GM23248 (cell line): Measurements from ENCODE around the gene SPP1. TPM values are rescaled to one million over a fixed set of nuclear protein-coding genes. Genes with fewer than 3 reads are reported as not detected.

Experiments
- DNase-seq: peaks from one replicate; pipeline ENCODE4 v3.0.0-alpha.2; 2015
- H2AFZ ChIP-seq: fragments of 200-600 bp; sonication (generic); 2 replicates; pipeline ENCODE4 v1.6.1; 2016; ENCODE audit warnings: antibody characterized with exemption
- H3F3A ChIP-seq: fragments of 200-600 bp; sonication (generic); 2 replicates; pipeline ENCODE4 v1.6.1; 2016; ENCODE audit warnings: mild to moderate bottlenecking, antibody characterized with exemption, mixed run types; ENCODE audit not compliant: insufficient read depth
- H3K27ac ChIP-seq: fragments of 200-600 bp; sonication (generic); 2 replicates; pipeline ENCODE4 v1.5.1; 2016; ENCODE audit warnings: mild to moderate bottlenecking
- H3K27me3 ChIP-seq: fragments of 200-600 bp; sonication (generic); replicated peaks from 2 replicates; pipeline ENCODE4 v1.6.1; 2016; ENCODE audit warnings: mild to moderate bottlenecking; ENCODE audit not compliant: insufficient read depth
- H3K36me3 ChIP-seq: fragments of 200-600 bp; sonication (generic); 2 replicates; pipeline ENCODE4 v1.6.1; 2016; ENCODE audit warnings: low read depth, mild to moderate bottlenecking
- H3K4me1 ChIP-seq: fragments of 200-600 bp; sonication (generic); 2 replicates; pipeline ENCODE4 v1.6.1; 2016; ENCODE audit warnings: mild to moderate bottlenecking; ENCODE audit not compliant: insufficient read depth
- H3K4me2 ChIP-seq: fragments of 200-600 bp; sonication (generic); one replicate; pipeline ENCODE4 v1.6.1; 2016; ENCODE audit warnings: mild to moderate bottlenecking; ENCODE audit not compliant: unreplicated experiment
- H3K4me3 ChIP-seq: fragments of 200-600 bp; sonication (generic); 2 replicates; pipeline ENCODE4 v1.5.1; 2016; ENCODE audit warnings: mild to moderate bottlenecking
- H3K79me2 ChIP-seq: fragments of 200-600 bp; sonication (generic); 2 replicates; pipeline ENCODE4 v1.6.1; 2016; ENCODE audit warnings: mild to moderate bottlenecking; ENCODE audit not compliant: insufficient read depth
- H3K9ac ChIP-seq: fragments of 200-600 bp; sonication (generic); 2 replicates; pipeline ENCODE4 v1.6.1; 2016; ENCODE audit warnings: mild to moderate bottlenecking
- H3K9me2 ChIP-seq: fragments of 200-600 bp; sonication (generic); 2 replicates; pipeline ENCODE4 v1.6.1; 2016; ENCODE audit warnings: mixed run types, mild to moderate bottlenecking, moderate library complexity; ENCODE audit not compliant: insufficient read depth
- H3K9me3 ChIP-seq: fragments of 200-600 bp; sonication (generic); one replicate; pipeline ENCODE4 v1.6.1; 2017; ENCODE audit warnings: low read depth
- H4K20me1 ChIP-seq: fragments of 200-600 bp; sonication (generic); 2 replicates; pipeline ENCODE4 v1.6.0; 2016; ENCODE audit not compliant: insufficient read depth
- EZH2 ChIP-seq: fragments of 200-600 bp; sonication (generic); IDR thresholded peaks from 2 replicates; pipeline ENCODE4 v1.6.1; 2018; ENCODE audit warnings: antibody characterized with exemption, mild to moderate bottlenecking; ENCODE audit not compliant: insufficient read depth, poor library complexity, severe bottlenecking
- EZH2phosphoT487 ChIP-seq: fragments of 200-600 bp; sonication (generic); IDR thresholded peaks from 2 replicates; pipeline ENCODE4 v1.6.1; 2018; ENCODE audit warnings: antibody characterized with exemption, moderate library complexity, mild to moderate bottlenecking, low read depth; ENCODE audit not compliant: insufficient read depth
- WGBS, 2 experiments: methylation state at CpG; one replicate each; pipeline ENCODE4 v1.1.6; 2015 to 2017; ENCODE audit warnings: low lambda C conversion rate in 2 of 2, low coverage in 1 of 2; ENCODE audit errors: missing lambda C conversion rate in 2 of 2; 5-methylcytosine and 5-hydroxymethylcytosine counted together
- in situ Hi-C: fragments of 300-500 bp; cut with MboI; formaldehyde crosslinking; loops from 2 replicates; pipeline ENCODE4 v1.15.0; 2020
- polyA plus RNA-seq: library from polyadenylated mRNA; unstranded; fragments of >200 nt; fragmentation: Nextera tagmentation; extraction: Ambion mirVana; gene quantifications from 2 replicates; pipeline ENCODE4 v1.2.1, GENCODE V29; 2016
- total RNA-seq: library from RNA; depleted of rRNA; stranded (reverse); fragments of >200 nt; shearing (Covaris generic); gene quantifications from 2 replicates; pipeline ENCODE4 v1.2.3, GENCODE V29; 2014

The SPP1 gene
- total and polyA plus RNA-seq, 2 experiments from 2014 or later = 3.1 to 3.5 TPM

DNA sequence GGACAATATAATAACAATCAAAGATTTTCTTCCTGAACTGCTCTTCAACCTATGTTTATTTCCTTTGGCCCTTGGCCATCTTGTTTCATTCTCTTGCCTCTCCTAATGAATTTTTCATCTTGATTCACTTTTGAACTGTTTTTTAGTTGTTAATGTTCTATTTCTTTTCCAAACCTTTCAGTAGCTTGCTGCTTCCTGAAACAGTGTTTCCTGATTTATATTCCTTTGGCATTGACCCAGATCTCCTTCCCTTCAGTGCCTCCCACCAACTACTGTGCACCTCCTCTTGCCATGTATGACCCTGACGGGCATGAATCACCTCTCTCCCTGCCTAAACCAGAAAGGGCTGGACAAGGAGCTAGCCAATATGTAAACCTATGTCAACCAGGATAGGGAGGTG lies 25.6 kb upstream of the SPP1 start:
- no peaks in the 10 kb centered on the region for H3K36me3 ChIP-seq
- H3K27ac ChIP-seq = no peak overlapping the region
- no peak for TF ChIP-seq EZH2phosphoT487
- TF ChIP-seq EZH2 = no peak
- H3K4me2 ChIP-seq = no peak overlapping the region
- no peaks in the 10 kb centered on the region for H3K9me3 ChIP-seq
- H2AFZ ChIP-seq = no peak overlapping the region
- no peaks in the 10 kb centered on the region for H3K9me2 ChIP-seq
- in situ Hi-C loops = no loop called here
- no peaks in the 10 kb centered on the region for H4K20me1 ChIP-seq
- peaks cover 28% of the 10 kb centered on the region; the same call in 1 of the 2 replicates for H3K27me3 ChIP-seq
- DNase-seq = peak; percentile 8
- H3F3A ChIP-seq = no peaks in the 10 kb centered on the region
- no peak overlapping the region for H3K4me3 ChIP-seq
- no peaks in the 10 kb centered on the region for H3K4me1 ChIP-seq
- H3K79me2 ChIP-seq = no peaks in the 10 kb centered on the region
- H3K9ac ChIP-seq = no peak overlapping the region
- WGBS, 2 experiments = 0 to 6% methylated on average over 1 of the region's 1 CpG

DNA sequence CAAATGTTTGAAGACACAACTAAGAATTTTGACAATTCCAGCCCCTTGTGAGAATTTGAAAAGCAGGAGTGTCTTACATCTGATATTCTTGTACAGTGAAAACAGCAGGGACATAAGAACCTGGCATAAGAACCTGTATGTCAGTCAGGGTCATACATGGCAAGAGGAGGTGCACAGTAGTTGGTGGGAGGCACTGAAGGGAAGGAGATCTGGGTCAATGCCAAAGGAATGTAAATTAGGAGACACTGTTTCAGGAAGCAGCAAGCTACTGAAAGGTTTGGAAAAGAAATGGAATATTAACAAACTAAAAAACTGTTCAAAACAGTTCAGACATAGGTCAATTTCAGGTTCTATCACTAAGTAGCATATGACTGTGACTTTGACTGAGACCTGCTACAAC lies 25.0 kb upstream of the SPP1 start:
- no peak overlapping the region for H3K4me2 ChIP-seq
- H3K27ac ChIP-seq = no peak overlapping the region
- H3K36me3 ChIP-seq = no peaks in the 10 kb centered on the region
- no peaks in the 10 kb centered on the region for H4K20me1 ChIP-seq
- H3K9me3 ChIP-seq = no peaks in the 10 kb centered on the region
- TF ChIP-seq EZH2 (no peak), EZH2phosphoT487 (no peak)
- in situ Hi-C loops = no loop called here
- no peaks in the 10 kb centered on the region for H3F3A ChIP-seq
- H3K9me2 ChIP-seq = no peaks in the 10 kb centered on the region
- H3K9ac ChIP-seq = no peak overlapping the region
- DNase-seq = no peak
- H3K27me3 ChIP-seq = peaks cover 28% of the 10 kb centered on the region; the same call in 1 of the 2 replicates
- no peaks in the 10 kb centered on the region for H3K79me2 ChIP-seq
- H3K4me3 ChIP-seq = no peak overlapping the region
- H2AFZ ChIP-seq = no peak overlapping the region
- no peaks in the 10 kb centered on the region for H3K4me1 ChIP-seq

DNA sequence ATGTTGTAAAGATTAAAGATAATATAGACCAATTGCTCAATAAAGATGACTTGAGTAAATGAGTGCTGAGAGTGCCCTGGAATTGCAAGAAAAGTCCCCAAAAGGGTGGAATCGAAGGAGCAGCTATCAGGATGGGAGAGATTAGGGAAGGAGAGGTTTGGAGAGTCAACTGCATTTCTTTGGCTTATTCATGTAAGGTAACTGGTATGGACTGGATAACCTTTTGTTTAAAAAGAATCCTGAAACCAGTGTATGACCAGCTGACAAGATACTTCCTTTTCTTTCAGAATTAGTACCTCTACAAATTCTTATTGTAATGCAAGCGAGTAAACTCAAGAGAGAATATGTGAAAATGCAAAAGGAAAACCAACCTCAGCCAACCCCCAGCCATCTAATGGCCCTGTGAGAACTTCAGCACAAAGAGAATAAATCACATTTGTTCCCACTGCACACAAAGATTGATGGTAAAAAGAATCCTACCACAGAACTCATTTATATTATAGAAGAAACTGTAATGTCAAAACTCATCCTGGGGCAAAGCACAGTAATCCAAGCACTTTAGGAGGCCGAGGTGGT lies 24.5 kb upstream of the SPP1 start:
- in situ Hi-C loops = no loop called here
- no peaks in the 10 kb centered on the region for H3K9me2 ChIP-seq
- no peaks in the 10 kb centered on the region for H4K20me1 ChIP-seq
- H3K36me3 ChIP-seq = no peaks in the 10 kb centered on the region
- WGBS, 2 experiments = 38 to 44% methylated on average over 3 of the region's 3 CpGs
- no peaks in the 10 kb centered on the region for H3F3A ChIP-seq
- H3K9me3 ChIP-seq = no peaks in the 10 kb centered on the region
- no peak overlapping the region for H3K4me3 ChIP-seq
- no peak overlapping the region for H3K27ac ChIP-seq
- H3K79me2 ChIP-seq = no peaks in the 10 kb centered on the region
- peaks cover 28% of the 10 kb centered on the region; the same call in 1 of the 2 replicates for H3K27me3 ChIP-seq
- no peak overlapping the region for H2AFZ ChIP-seq
- DNase-seq = no peak
- TF ChIP-seq EZH2phosphoT487 = no peak
- no peak for TF ChIP-seq EZH2
- H3K9ac ChIP-seq = no peak overlapping the region
- no peaks in the 10 kb centered on the region for H3K4me1 ChIP-seq
- H3K4me2 ChIP-seq = no peak overlapping the region

DNA sequence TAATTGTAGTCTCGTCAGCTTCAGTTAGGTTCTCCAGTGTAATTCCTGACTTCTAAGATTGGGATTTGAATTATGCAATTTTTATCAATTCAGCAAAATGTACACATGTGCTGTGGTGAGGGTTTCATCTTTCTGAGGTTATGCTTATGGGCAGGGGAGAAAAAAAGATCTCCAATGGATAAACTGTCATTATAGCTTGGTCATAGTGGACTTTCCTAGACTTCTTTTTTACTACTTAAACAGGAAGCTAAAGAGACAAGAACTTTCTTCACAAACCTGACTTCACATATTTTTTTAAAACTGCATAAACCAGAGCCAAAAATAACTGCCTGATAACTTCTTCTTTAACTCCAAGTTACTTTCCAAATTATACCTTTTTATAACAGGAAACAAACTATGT lies 21.7 kb upstream of the SPP1 start:
- Histone ChIP-seq H3K79me2 (no peaks in the 10 kb centered on the region), H3K4me2 (no peak overlapping the region), H2AFZ (no peak overlapping the region), H3K4me1 (no peaks in the 10 kb centered on the region), H4K20me1 (no peaks in the 10 kb centered on the region), H3K9me2 (no peaks in the 10 kb centered on the region), H3K27ac (no peak overlapping the region), H3K36me3 (no peaks in the 10 kb centered on the region), H3K4me3 (no peak overlapping the region), H3F3A (no peaks in the 10 kb centered on the region), H3K9me3 (no peaks in the 10 kb centered on the region), H3K27me3 (peaks cover 21% of the 10 kb centered on the region; the same call in 1 of the 2 replicates), H3K9ac (no peak overlapping the region)
- TF ChIP-seq EZH2phosphoT487 (no peak), EZH2 (no peak)
- in situ Hi-C loops = no loop called here
- DNase-seq = no peak
- 55 to 66% methylated on average over 1 of the region's 1 CpG for WGBS, 2 experiments

DNA sequence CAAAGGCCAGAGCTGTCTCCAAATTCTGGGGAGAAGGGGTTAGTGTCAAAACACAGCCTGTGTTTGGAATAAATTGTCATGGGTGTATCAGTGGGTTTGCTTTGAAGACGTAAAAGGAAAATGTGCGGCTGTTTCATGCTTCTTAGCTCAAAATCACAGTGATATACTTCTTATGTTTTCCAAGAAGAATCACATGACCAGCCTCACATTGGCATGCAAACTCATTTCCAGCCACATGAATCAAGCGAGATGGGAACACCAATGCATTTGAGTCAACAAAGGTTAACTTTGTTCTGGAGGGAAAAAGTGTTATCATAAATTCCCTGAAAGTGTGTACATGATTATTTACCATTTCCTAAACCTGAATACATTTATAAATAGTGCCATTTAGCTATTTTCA lies 19.0 kb upstream of the SPP1 start:
- no peak for TF ChIP-seq EZH2
- no peak for TF ChIP-seq EZH2phosphoT487
- Histone ChIP-seq H3K79me2 (no peaks in the 10 kb centered on the region), H3K4me3 (no peak overlapping the region), H3K9me3 (no peaks in the 10 kb centered on the region), H3K9ac (no peak overlapping the region), H2AFZ (no peak overlapping the region), H3K9me2 (no peaks in the 10 kb centered on the region), H3K27ac (no peak overlapping the region), H3K36me3 (no peaks in the 10 kb centered on the region), H3K27me3 (0 out of 2 replicates have a peak, but pooled peaks cover 13% of the 10 kb centered on the region), H3F3A (no peaks in the 10 kb centered on the region), H3K4me1 (no peaks in the 10 kb centered on the region), H4K20me1 (no peaks in the 10 kb centered on the region), H3K4me2 (no peak overlapping the region)
- in situ Hi-C loops = no loop called here
- no peak for DNase-seq
- 65 to 68% methylated on average over 3 of the region's 3 CpGs for WGBS, 2 experiments
